Glomerular visceral epithelial cell (primary cell): ENCODE measurements around the gene WDR19.

Experiments
- DNase-seq: peaks from one replicate; pipeline ENCODE4 v3.0.0-alpha.2; 2016; ENCODE audit errors: extremely low spot score

The WDR19 gene

GRCh38 chr4:39302901-39303300 is 120.6 kb downstream of the WDR19 start:
- no peak for DNase-seq

DNA sequence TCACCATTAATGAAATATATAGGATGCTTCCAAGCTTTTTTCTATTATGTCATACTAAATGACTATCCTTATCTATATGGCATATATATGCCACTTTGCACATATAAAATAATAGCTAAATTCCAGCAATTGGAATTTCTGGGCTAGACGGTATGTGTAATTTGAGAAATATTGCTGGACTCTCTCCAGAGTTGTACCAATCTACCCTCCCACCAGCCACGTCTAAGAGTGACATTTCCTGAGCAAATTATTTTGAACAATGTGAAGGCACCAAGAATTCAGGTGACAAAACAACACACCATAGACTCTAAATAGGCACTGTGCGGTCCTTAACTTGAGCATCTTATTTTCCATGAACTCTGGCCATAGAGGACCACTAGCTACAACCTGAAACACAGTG is 121.5 kb downstream of the WDR19 start:
- DNase-seq = no peak

GRCh38 chr4:39304651-39305050 is 122.3 kb downstream of the WDR19 start:
- DNase-seq = no peak

DNA sequence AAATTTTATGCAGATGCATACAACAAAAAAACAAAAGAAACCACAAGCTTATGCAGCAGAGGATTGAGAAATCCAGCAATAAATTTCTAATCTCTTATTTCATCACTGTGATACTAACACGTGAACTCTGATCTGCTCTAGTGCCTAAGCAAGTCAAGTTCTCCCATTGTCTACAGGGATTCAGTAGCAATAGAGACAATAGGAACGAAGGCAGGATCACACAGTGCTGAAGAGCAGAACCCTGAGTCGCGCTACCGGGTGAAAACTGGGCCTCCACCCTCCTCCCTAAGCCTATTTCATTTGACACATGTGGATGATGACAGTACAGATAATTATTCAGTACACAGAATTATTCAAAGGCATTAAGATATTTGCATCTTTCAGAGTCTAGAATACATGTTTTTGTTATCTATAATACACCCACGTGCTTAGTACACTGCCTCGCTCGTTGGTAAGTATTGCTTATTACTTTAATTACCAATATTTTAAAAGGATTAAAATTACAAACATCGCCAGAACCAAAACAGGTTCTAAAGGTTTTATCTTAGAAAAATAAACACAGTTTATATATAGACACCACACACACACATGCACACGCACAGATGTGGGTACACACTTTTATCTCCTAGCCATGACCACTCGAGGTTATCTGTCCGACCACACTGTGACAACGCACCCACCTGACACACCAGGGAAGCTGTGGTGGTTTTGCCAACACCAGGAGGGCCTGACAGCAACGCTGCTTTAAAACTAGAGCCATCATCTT is 123.8 kb downstream of the WDR19 start:
- no peak for DNase-seq

GRCh38 chr4:39308611-39309010 is 126.3 kb downstream of the WDR19 start:
- DNase-seq = no peak

DNA sequence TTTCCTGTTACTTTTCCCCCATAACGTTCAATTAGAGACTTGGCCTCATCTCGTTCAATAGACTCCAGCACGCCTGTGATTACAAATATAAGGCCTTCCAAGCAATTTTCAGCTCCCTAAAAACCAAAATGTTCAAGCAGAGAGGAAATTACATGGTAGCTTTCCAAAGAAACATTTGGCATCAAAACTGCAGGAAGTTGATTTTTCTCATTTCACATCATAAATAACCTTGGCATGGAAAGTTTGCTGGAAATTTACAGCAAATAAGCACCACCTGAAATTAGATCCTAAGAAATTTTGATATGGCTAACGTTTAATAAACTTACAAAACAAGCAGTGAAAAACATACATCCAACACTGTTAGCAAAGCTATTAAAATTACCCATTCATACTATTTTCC is 130.5 kb downstream of the WDR19 start:
- no peak for DNase-seq

- peak; percentile 81 for DNase-seq
Observed at GRCh38 chr4:39319676-39320075, 137.3 kb downstream of the WDR19 start.

DNA sequence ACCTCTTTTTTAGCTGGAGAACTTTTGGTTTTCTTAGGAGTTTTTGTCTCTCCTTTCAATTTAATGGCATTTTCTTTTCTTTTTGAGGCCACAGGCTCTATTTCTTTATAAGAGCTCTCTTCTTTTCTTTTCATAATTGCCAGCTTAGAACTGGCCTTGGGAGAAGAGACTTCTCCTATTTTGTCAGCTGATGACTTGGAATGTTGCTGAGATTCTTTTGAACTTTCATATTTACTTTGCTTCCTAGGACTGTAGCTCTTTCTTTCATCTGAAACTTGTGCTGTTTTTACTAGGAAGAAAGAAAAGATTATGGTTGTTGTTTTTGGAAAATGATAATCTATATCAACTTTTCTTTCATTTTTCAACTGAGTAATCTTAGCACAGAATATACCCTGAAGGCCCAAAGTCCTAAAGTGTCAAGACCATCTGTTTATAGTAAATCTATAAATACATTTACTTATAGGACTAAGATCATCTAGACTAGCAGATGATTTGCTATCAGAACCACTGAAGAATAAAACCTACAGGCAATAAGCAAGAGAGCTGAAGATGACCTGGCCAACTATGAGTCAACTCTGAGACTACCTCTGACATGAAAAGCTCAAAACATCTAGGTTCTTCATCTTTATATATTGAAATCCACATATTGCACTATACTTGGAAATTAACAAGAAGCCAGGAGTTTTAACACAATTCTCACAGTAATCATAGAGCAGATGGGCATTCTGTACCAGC is 138.2 kb downstream of the WDR19 start:
- peak; percentile 18 for DNase-seq

DNA sequence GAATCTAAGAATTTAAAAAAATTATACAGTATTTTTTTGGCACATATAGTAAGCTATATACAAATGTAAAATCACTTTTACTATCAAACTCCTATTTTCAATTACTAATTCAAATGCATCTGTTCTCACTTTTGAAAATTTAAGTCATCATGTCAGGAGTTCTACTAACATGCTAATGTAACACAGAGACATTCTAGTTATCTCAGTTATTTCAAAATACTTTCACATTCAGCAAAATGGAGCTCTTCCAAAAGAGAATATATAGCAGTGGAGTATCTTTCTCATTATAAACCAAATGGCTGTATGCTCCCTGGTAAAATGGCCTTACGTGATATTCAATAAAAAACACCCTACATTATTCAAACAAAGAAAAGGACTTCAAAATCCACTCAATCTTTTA is 141.5 kb downstream of the WDR19 start:
- DNase-seq = no peak

GRCh38 chr4:39324446-39324845 is 142.1 kb downstream of the WDR19 start:
- no peak for DNase-seq

DNA sequence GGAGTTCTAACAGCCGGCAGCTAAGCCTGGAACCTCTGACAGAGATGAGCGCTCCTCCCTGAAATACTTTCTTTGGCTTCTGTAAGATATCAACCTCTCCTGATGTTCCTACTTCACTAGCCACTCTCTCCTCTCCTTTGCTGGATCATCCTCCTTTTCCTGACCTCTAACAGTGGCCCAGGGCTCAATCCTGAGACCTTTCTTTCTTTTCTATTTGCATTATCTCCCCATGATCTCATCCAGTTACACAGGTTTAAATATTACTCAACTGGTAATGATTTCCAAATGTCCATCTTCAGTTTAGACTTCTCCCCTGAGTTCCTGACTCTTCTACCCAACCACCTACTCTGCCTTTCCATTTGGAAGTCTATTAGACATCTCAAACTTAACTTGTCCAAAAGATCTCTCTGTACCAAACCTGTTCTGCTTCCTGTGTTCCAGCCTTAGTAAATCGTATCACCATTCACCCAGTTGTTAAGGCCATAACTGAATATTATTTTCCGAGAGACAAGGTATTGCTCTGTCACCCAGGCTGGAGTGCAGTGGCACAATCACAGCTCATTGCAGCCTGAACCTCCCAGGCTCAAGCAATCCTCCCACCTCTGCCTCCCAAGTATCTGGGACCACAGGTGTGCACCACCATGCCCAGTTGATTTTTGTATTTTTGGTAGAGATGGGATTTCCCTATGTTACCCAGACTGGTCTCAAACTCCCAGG is 142.7 kb downstream of the WDR19 start:
- peak; percentile 15 for DNase-seq

DNA sequence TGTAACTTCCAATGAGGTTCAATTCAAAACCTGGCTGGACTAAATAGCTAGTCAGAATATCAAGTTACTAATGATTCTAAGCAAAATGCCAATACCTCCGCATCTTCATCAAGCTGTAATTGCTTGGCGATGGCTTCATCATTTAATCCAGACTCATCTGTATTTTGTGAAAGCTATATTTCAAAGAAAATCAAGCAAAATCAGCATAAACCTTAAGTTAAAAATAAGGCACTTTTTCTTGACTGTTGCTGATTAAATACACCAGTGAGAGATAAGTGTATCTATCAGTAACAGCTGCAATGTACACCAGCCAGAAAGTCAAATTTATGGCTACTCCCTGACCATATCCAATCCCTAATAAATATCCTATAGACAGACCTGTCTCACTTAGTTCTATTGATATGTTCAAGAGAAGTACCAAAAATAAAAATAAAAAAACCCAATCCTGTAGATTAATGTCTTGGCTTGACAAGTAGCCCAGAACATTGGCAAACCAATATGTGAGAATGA is 144.2 kb downstream of the WDR19 start:
- DNase-seq = no peak

- DNase-seq = peak; percentile 65
Observed at GRCh38 chr4:39330353-39330752, 148.0 kb downstream of the WDR19 start.

- no peak for DNase-seq
Observed at GRCh38 chr4:39331191-39331590, 148.9 kb downstream of the WDR19 start.
